GM06990 (cell line): Measurements from ENCODE around the gene RABGEF1.

Experiments
- DNase-seq: peaks from one replicate; pipeline ENCODE4 v3.0.0-alpha.2; 2011; ENCODE audit not compliant: insufficient read length; ENCODE audit errors: extremely low read depth
- H3K27me3 ChIP-seq: replicated peaks from 2 replicates; pipeline ENCODE4 v1.6.0; 2011; ENCODE audit warnings: low read length; ENCODE audit not compliant: control insufficient read depth, insufficient read depth
- H3K36me3 ChIP-seq: 2 replicates; pipeline ENCODE4 v1.5.1; 2011; ENCODE audit warnings: low read length; ENCODE audit not compliant: control insufficient read depth, insufficient read depth
- H3K4me3 ChIP-seq: replicated peaks from 2 replicates; pipeline ENCODE4 v1.5.1; 2011; ENCODE audit warnings: low read depth, mild to moderate bottlenecking, control low read depth, low read length
- TF ChIP-seq, protein P1 (sequence below): IDR thresholded peaks from 2 replicates; pipeline ENCODE4 v1.5.1; 2011; ENCODE audit warnings: low read length, control low read depth, mild to moderate bottlenecking, inconsistent platforms; ENCODE audit not compliant: insufficient read depth, poor library complexity, severe bottlenecking

RABGEF1 gene

DNA sequence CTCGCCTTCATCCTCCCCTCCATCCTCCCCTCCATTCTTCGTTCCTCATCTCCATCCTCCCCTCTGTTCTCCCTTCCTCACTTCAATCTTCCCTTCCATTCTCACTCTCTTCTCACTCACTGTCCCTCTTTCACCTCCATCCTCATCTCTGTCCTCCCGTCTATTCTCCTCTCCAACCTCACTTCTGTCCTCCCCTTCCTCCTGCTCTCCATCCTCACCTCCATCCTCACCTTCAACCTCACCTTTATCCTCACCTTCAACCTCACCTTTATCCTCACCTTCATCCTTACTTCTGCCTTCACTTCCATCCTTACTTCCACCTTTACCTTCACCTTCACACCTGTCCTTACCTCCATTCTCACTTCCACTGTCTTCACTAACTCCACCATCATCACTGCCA lies 11.3 kb upstream of the RABGEF1 start:
- no peaks in the 10 kb centered on the region for H3K27me3 ChIP-seq
- TF ChIP-seq, protein P1, sequence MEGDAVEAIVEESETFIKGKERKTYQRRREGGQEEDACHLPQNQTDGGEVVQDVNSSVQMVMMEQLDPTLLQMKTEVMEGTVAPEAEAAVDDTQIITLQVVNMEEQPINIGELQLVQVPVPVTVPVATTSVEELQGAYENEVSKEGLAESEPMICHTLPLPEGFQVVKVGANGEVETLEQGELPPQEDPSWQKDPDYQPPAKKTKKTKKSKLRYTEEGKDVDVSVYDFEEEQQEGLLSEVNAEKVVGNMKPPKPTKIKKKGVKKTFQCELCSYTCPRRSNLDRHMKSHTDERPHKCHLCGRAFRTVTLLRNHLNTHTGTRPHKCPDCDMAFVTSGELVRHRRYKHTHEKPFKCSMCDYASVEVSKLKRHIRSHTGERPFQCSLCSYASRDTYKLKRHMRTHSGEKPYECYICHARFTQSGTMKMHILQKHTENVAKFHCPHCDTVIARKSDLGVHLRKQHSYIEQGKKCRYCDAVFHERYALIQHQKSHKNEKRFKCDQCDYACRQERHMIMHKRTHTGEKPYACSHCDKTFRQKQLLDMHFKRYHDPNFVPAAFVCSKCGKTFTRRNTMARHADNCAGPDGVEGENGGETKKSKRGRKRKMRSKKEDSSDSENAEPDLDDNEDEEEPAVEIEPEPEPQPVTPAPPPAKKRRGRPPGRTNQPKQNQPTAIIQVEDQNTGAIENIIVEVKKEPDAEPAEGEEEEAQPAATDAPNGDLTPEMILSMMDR, result no peak
- no peak overlapping the region for H3K4me3 ChIP-seq
- DNase-seq, result no peak
- H3K36me3 ChIP-seq, result peaks cover 3% of the 10 kb centered on the region; the same call in 1 of the 2 replicates

DNA sequence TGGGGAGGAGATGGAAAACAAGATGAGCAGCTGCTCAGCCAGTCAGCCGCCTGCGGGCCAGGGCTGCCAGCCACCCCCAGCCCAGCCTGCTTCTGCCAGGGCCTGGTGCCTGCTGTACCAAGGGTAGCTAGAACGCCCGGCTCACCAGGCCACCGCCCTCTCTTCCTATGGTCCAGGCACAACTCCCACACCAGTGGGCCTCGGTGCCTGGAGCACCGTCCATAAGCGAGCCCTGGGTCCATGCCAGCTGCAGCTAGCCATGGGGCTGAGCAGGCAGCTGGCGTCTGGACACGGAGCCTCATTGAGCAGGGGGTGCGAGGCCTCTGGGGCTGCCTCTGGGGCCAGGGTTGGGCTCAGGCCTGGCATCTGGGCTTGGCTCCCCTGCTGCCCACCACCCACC lies 8.5 kb upstream of the RABGEF1 start:
- Histone ChIP-seq H3K36me3 (peaks cover 4% of the 10 kb centered on the region), H3K4me3 (no peak overlapping the region), H3K27me3 (no peaks in the 10 kb centered on the region)
- DNase-seq, result no peak
- TF ChIP-seq, protein P1, result no peak

DNA sequence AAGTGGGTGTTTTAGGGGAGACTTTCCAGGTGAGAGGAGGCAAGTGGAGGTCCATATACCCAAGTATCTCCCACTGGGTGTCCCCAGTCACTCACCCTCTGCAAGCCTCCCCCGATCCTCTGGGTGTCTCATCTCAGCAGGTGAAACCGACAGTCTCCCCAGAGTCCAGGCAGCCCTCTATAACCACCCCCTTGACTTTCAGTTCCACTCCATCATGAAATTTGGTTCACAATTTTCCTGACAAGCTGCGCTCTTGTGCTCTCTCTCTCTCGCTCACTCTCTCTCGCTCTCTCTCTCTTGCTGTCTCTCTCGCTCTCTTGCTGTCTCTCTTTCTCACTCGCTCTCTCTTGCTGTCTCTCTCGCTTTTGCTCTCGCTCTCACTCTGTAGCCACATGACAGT lies 8.1 kb upstream of the RABGEF1 start:
- DNase-seq, result no peak
- peaks cover 4% of the 10 kb centered on the region for H3K36me3 ChIP-seq
- TF ChIP-seq, protein P1, result no peak
- H3K27me3 ChIP-seq, result no peaks in the 10 kb centered on the region
- no peak overlapping the region for H3K4me3 ChIP-seq

DNA sequence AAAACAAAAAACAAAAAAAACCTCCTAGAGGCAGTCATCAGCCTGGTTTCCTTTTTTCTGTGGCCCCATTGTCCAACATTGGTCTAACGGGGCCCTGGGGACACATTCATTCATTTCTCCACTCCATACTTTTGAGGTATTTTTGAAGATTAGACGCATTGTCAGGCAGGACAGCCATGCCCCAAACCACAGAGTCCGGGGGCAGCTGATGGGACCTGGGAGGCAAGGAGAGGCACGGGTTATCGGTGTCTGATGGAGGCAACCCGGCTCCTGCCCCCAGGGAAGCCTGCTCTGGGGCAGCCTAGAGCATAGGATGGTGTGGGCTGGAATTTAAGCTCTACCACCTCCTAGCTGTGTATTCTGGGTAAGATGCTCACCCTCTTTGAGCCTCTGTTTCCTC lies 6.5 kb upstream of the RABGEF1 start:
- Histone ChIP-seq H3K27me3 (no peaks in the 10 kb centered on the region), H3K4me3 (no peak overlapping the region), H3K36me3 (peaks cover 4% of the 10 kb centered on the region)
- TF ChIP-seq, protein P1, result no peak
- DNase-seq, result no peak

DNA sequence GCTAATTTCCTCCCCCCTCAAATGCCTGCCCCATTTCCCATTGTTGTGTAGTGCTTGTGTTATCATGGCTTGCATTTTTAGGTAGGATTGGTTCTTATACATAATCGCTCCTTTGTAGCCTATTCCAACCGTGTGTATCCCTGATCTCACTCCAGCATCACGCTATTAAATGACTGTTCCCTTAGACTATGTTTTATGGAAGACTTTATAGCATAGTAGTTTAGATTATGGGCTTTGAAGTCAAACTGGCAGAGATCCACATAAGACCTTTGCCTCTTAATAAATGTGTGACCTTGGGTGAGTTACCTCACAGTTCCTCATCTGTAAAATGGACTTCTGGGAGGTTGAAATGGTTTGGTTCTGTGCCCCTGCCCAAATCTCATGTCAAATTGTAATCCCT lies 5.4 kb upstream of the RABGEF1 start:
- TF ChIP-seq, protein P1, result no peak
- Histone ChIP-seq H3K4me3 (no peak overlapping the region), H3K36me3 (peaks cover 4% of the 10 kb centered on the region), H3K27me3 (no peaks in the 10 kb centered on the region)
- DNase-seq, result no peak

DNA sequence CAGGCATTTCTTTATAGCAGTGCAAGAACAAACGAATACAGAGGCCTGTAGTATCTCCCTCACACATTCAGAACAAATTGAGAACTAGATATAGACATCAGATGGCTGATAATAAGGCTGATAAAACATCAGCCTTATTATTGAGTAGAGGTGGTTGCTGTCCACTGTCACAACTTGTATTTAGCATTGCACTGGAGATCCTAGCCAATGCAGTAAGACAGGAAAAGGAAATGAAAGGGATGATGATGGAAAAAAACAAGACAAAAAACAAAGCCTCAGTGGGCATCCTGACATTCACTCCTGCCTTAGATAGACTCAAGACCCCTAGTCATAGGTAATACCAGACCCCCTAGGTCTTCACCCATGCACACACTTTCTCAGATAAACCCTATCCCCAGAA lies 4.7 kb upstream of the RABGEF1 start:
- no peak for DNase-seq
- Histone ChIP-seq H3K36me3 (peaks cover 4% of the 10 kb centered on the region), H3K27me3 (no peaks in the 10 kb centered on the region), H3K4me3 (no peak overlapping the region)
- TF ChIP-seq, protein P1, result no peak
